Thyroid gland (tissue), 4 donors: Measurements from ENCODE around the gene GALNT17. TPM values are rescaled to one million over a fixed set of nuclear protein-coding genes. Genes with fewer than 3 reads are reported as not detected.

ENCODE experiments used
- DNase-seq, 2 donors: peaks; one replicate each; pipeline ENCODE4 v3.0.0-alpha.2; 2019
- H3K27ac ChIP-seq, 3 donors: fragments of 200-600 bp; sonication (generic); 1 replicate in 2 of 3; 2 replicates in 1 of 3; pipeline ENCODE4 v1.5.1; 2016 to 2019; ENCODE audit warnings: mild to moderate bottlenecking in 1 of 3, moderate library complexity in 1 of 3
- H3K27me3 ChIP-seq: fragments of 200-600 bp; sonication (generic); one replicate; pipeline ENCODE4 v1.5.1; 2019
- H3K36me3 ChIP-seq, 2 donors: fragments of 200-600 bp; sonication (generic); one replicate each; pipeline ENCODE4 v1.5.1; 2016 to 2019
- H3K4me1 ChIP-seq, 2 donors: fragments of 200-600 bp; sonication (generic); one replicate each; pipeline ENCODE4 v1.5.1; 2017 to 2019
- H3K4me3 ChIP-seq, 3 donors: fragments of 200-600 bp; sonication (generic); replicated peaks in 1 of 3; 1 replicate in 2 of 3; 2 replicates in 1 of 3; pipeline ENCODE4 v1.5.1; 2016; ENCODE audit warnings: mild to moderate bottlenecking in 1 of 3
- H3K9me3 ChIP-seq: fragments of 200-600 bp; sonication (generic); one replicate; pipeline ENCODE4 v1.5.1; 2017
- POLR2A ChIP-seq, 2 donors: fragments of 450-650 bp; IDR thresholded peaks; one replicate each; pipeline ENCODE4 v1.6.1; 2017; ENCODE audit warnings: antibody characterized with exemption in 2 of 2, mild to moderate bottlenecking in 2 of 2, moderate library complexity in 1 of 2
- whole genome bisulfite sequencing, 2 donors: methylation state at CpG; one replicate each; pipeline ENCODE4 v1.1.5; 2017; 5-methylcytosine and 5-hydroxymethylcytosine counted together
- intact Hi-C: fragments of 100-400 bp; cut with DNase I; formaldehyde crosslinking; loops from one replicate; pipeline ENCODE4 v1.15.1; 2023
- total RNA-seq, 4 donors: library from RNA; depleted of rRNA; stranded (reverse); fragments of >200 nt; gene quantifications; one replicate each; pipeline ENCODE4 v1.2.3, GENCODE V29; 2016
- TF ChIP-seq, protein P1 (sequence below), 6 experiments: fragments of 200-600 bp in 3 of 6; fragments of 450-650 bp in 3 of 6; sonication (generic) in 3 of 6; IDR thresholded peaks; one replicate each; pipeline ENCODE4 v1.5.1; 2016 to 2019; ENCODE audit warnings: antibody characterized with exemption in 6 of 6, mild to moderate bottlenecking in 2 of 6, inconsistent platforms in 1 of 6, moderate library complexity in 1 of 6

GALNT17 gene
- total RNA-seq, 4 donors from 2014 or later, result 5.8 to 63.8 (median 37.1) TPM

DNA sequence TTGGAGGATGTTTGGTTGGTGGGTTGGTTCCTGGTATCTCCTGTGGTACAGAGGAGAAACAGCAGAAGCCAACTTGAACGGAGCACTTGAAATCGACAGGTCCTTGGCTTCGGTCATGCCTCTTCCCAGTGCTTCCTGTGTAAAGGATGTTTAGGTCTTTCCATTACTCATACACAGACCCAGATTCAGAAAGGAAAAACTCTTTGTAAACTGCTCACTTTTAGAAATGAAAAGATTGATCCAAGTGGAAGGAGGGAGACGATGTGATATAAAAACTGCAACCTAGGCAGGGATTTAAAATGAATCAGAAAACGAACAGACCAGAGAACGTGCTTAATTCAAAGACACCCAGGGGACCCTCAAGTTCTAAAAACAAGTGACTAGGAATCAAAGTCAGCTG is 338.4 kb downstream of the GALNT17 start:
- Histone ChIP-seq H3K9me3 (no peaks in the 10 kb centered on the region), H3K36me3 (no peaks in the 10 kb centered on the region), H3K4me1 (no peaks in the 10 kb centered on the region), H3K27me3 (no peaks in the 10 kb centered on the region), H3K4me3 (no peak overlapping the region), H3K27ac (no peak overlapping the region)
- TF ChIP-seq POLR2A (IDR thresholded peaks at IDR 0.05), result no peak
- TF ChIP-seq, protein P1, sequence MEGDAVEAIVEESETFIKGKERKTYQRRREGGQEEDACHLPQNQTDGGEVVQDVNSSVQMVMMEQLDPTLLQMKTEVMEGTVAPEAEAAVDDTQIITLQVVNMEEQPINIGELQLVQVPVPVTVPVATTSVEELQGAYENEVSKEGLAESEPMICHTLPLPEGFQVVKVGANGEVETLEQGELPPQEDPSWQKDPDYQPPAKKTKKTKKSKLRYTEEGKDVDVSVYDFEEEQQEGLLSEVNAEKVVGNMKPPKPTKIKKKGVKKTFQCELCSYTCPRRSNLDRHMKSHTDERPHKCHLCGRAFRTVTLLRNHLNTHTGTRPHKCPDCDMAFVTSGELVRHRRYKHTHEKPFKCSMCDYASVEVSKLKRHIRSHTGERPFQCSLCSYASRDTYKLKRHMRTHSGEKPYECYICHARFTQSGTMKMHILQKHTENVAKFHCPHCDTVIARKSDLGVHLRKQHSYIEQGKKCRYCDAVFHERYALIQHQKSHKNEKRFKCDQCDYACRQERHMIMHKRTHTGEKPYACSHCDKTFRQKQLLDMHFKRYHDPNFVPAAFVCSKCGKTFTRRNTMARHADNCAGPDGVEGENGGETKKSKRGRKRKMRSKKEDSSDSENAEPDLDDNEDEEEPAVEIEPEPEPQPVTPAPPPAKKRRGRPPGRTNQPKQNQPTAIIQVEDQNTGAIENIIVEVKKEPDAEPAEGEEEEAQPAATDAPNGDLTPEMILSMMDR (IDR thresholded peaks at IDR 0.05), result no peak
- no peak for DNase-seq
- WGBS, 2 donors, result 71 to 77% methylated on average over 6 of the region's 6 CpGs
- intact Hi-C loops, result no loop called here

DNA sequence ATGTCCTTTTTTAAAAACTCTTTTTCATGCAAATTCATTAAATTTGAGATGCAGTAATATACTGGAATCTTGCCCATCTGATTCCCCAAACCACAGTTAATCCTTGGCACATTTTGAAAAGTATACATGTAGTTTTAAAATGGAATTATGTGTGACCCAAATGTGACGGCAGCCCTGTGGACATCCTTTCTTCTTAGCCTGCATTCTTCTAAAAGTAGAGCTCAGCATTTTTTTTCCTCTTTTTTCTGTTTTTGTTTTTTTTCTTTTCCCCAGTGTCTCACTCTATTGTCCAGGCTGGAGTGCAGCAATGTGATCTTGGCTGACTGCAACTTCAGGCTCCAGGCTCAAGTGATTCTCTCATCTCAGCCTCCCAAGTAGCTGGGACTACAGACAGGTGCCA is 338.9 kb downstream of the GALNT17 start:
- Histone ChIP-seq H3K27ac (no peak overlapping the region), H3K4me3 (no peak overlapping the region), H3K36me3 (no peaks in the 10 kb centered on the region), H3K9me3 (no peaks in the 10 kb centered on the region), H3K27me3 (no peaks in the 10 kb centered on the region), H3K4me1 (no peaks in the 10 kb centered on the region)
- intact Hi-C loops, result no loop called here
- WGBS, 2 donors, result 63 to 79% methylated on average over 1 of the region's 1 CpG
- DNase-seq, result no peak
- no peak for TF ChIP-seq POLR2A (IDR thresholded peaks at IDR 0.05)
- TF ChIP-seq, protein P1 (IDR thresholded peaks at IDR 0.05), result no peak

DNA sequence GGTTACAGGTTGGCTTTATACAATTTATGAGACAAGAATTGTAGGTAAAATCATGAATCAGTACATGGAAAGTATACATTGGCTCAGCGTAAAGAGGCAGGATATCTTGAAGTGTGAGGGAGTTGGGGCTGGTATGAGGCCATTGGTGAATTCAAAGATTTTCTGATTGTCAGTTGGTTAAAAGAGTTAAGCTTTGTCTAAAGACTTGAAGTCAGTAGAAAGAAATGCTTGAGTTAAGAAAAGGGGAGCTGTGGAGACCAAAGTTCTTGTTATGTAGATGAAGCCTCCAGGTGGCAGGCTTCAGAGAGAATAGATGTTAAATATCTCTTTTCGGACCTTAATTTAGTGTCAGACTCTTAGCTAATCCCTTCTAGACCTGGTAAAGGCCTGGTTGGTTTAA is 341.0 kb downstream of the GALNT17 start:
- WGBS, 2 donors, result 86 to 87% methylated on average over 2 of the region's 2 CpGs
- intact Hi-C loops, result no loop called here
- Histone ChIP-seq H3K36me3 (no peaks in the 10 kb centered on the region), H3K4me3 (no peak overlapping the region), H3K27ac (no peak overlapping the region), H3K27me3 (no peaks in the 10 kb centered on the region), H3K9me3 (no peaks in the 10 kb centered on the region), H3K4me1 (no peaks in the 10 kb centered on the region)
- DNase-seq, result no peak
- TF ChIP-seq, protein P1 (IDR thresholded peaks at IDR 0.05), result no peak
- no peak for TF ChIP-seq POLR2A (IDR thresholded peaks at IDR 0.05)

DNA sequence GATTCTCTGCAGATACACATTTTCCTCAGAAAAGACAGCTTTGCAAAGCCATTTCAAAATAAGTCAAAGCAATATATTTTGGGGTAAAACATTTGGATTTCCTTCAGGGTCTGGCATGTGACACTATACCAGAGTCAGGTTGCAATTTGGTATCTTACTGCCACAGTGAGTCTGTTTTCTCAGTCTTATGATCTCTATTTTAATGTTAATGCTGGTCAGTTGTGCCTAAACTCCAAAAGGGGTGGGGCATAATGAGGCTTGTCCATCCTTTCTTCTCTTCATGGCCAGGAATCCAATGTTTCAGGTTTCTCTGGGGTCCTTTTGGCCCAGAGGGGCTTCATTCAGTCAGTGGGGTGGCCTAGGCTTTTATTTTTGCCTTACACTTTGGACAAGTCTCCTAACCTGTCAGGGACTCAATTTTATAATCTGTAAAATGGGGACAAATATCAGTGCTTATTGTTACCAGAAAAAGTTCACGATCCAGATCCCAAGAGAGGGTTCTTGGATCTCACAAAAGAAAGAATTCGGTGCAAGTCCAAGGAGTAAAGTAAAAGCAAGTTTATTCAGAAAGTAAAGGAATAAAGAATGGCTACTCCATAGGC is 341.5 kb downstream of the GALNT17 start:
- intact Hi-C loops, result no loop called here
- H3K4me3 ChIP-seq, result no peak overlapping the region
- H3K27me3 ChIP-seq, result no peaks in the 10 kb centered on the region
- H3K36me3 ChIP-seq, result no peaks in the 10 kb centered on the region
- peaks cover 0 to 3% of the 10 kb centered on the region in 2 donors for H3K4me1 ChIP-seq
- no peak for TF ChIP-seq POLR2A (IDR thresholded peaks at IDR 0.05)
- TF ChIP-seq, protein P1 (IDR thresholded peaks at IDR 0.05), result no peak
- H3K27ac ChIP-seq, result no peak overlapping the region
- H3K9me3 ChIP-seq, result no peaks in the 10 kb centered on the region
- DNase-seq, result no peak
- WGBS, 2 donors, result 83 to 87% methylated on average over 2 of the region's 2 CpGs

DNA sequence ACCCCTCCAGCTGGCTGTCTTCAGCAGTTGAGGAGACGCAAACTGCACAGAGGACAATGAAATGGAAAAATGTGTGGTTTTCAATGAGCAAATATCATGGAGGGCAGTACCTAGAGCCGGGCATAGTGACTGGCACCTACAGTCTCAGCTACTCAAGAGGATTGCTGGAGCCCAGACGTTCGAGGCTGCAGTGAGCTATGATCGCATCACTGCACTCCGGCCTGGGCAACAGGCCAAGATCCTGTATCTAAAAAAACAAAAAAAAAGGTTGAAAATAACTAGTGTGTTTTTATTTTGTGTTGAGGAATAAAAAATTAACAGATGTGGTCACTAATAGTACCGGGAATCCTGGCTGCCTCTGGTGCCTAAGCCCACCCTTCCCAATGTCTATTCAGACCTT is 345.5 kb downstream of the GALNT17 start:
- Histone ChIP-seq H3K4me1 (peaks cover 4 to 6% of the 10 kb centered on the region in 2 donors), H3K27ac (no peak overlapping the region), H3K4me3 (no peak overlapping the region), H3K27me3 (no peaks in the 10 kb centered on the region), H3K36me3 (no peaks in the 10 kb centered on the region), H3K9me3 (no peaks in the 10 kb centered on the region)
- peak; percentile 62 to 75 for DNase-seq
- no peak for TF ChIP-seq POLR2A (IDR thresholded peaks at IDR 0.05)
- TF ChIP-seq, protein P1 (IDR thresholded peaks at IDR 0.05), result no peak
- intact Hi-C loops, result no loop called here
- WGBS, 2 donors, result 26 to 29% methylated on average over 7 of the region's 7 CpGs
